Measurements from ENCODE around the gene RIPPLY1.

RIPPLY1 gene, protein sequence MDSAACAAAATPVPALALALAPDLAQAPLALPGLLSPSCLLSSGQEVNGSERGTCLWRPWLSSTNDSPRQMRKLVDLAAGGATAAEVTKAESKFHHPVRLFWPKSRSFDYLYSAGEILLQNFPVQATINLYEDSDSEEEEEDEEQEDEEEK

DNA sequence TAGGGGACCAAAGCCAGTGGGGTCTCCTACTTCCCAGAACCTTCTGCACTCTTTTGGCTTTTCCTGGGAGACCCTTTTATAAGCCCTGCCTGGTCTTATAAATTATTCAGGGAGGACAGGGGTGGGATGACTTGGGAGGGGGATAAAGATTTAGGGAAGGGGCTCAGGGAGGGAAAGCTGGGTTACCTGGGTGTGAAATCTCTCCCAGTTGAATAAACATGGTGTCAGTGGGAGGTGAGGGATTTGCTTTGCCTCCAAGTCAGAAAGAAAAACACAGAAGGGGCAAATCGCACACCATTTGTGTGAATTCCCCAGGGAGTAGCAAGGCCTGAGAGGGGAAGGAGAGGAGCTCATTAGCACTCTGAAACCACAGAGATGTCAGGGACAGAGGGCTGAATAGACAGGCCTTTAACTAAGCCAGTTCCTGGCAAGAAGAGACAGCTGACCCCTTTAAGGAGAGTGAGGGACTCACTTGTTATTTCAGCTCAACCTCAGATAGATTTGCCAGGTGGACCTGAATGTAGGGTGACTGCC is at the start of gene RIPPLY1:
Gene RIPPLY1 (minus strand): TSS at position 51 of the 534 bp plus-strand sequence. CDS start 54 bp downstream, outside the sequence.
- Histone ChIP-seq H3K9ac (ENCODE audit: insufficient read length) (no peak within 1 kb of the TSS), H3K27ac (no peak within 1 kb of the TSS), H3K4me3 (no peak within 1 kb of the TSS), H3K9me3 (ENCODE audit: low read depth, low read length) (no peaks in the 10 kb centered on the region), H3K36me3 (ENCODE audit: insufficient read depth, low read length) (no peaks in the 10 kb centered on the region)
- TF ChIP-seq EZH2 (IDR thresholded peaks at IDR 0.05) (no peak), FOXP2 (optimal IDR thresholded peaks at IDR 0.05; ENCODE audit: control extremely low read depth, extremely low read length, insufficient read depth) (no peak), POLR2AphosphoS5 (IDR thresholded peaks at IDR 0.05; ENCODE audit: borderline replicate concordance, low read depth, low read length) (no peak)
- no peak for DNase-seq (ENCODE audit: low read depth, low spot score)

DNA sequence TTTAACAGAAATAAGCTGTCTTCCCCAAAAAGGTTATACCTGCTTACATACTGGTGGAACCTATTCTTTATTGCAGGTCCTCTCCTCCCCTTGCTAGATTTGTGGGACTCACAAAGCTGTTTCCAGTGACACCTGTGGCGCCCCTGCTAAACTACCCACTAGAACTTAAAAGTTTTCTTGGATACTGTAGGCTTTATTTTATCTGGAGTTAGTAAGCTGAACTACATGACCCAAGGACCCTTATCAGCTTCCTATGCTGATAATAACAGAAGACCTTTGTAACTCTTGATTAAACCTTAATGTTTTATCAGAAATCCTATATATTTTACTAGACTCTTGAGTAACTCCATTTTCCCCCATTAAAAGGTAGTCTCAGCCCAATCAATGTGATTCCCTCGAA is 49.4 kb upstream of the RIPPLY1 start:
- H3K36me3 ChIP-seq (ENCODE audit: insufficient read depth, low read length), result no peaks in the 10 kb centered on the region; the same call in 1 of the 2 replicates
- no peak overlapping the region for H3K27ac ChIP-seq
- H3K4me3 ChIP-seq, result no peak overlapping the region
- H3K9ac ChIP-seq (ENCODE audit: insufficient read length), result no peak overlapping the region
- DNase-seq (ENCODE audit: low read depth, low spot score), result no peak
- TF ChIP-seq FOXP2 (optimal IDR thresholded peaks at IDR 0.05; ENCODE audit: control extremely low read depth, extremely low read length, insufficient read depth), result no peak
- TF ChIP-seq POLR2AphosphoS5 (IDR thresholded peaks at IDR 0.05; ENCODE audit: borderline replicate concordance, low read depth, low read length), result no peak
- no peak for TF ChIP-seq EZH2 (IDR thresholded peaks at IDR 0.05)
- H3K9me3 ChIP-seq (ENCODE audit: low read depth, low read length), result no peaks in the 10 kb centered on the region

DNA sequence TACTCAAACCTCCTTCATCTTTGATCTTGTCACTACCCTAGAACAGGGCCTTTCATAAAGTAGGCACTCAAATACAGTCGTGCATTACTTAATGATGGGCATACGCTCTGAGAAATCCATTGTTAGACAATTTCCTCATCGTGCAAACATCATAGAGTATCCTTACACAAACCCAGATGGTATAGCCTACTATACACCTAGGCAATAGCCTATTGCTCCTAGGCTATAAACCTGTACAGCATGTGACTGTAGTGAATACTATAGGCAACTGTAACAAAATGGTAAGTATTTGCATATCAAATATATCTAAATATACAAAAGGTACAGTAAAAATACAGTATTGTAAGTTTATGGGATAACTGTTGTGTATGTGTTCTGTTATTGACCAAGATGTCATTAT is 48.9 kb upstream of the RIPPLY1 start:
- H3K36me3 ChIP-seq (ENCODE audit: insufficient read depth, low read length), result no peaks in the 10 kb centered on the region; the same call in 1 of the 2 replicates
- H3K4me3 ChIP-seq, result no peak overlapping the region
- no peak overlapping the region for H3K9ac ChIP-seq (ENCODE audit: insufficient read length)
- H3K9me3 ChIP-seq (ENCODE audit: low read depth, low read length), result no peaks in the 10 kb centered on the region
- TF ChIP-seq EZH2 (IDR thresholded peaks at IDR 0.05) (no peak), POLR2AphosphoS5 (IDR thresholded peaks at IDR 0.05; ENCODE audit: borderline replicate concordance, low read depth, low read length) (no peak), FOXP2 (optimal IDR thresholded peaks at IDR 0.05; ENCODE audit: control extremely low read depth, extremely low read length, insufficient read depth) (no peak)
- H3K27ac ChIP-seq, result no peak overlapping the region
- DNase-seq (ENCODE audit: low read depth, low spot score), result no peak

DNA sequence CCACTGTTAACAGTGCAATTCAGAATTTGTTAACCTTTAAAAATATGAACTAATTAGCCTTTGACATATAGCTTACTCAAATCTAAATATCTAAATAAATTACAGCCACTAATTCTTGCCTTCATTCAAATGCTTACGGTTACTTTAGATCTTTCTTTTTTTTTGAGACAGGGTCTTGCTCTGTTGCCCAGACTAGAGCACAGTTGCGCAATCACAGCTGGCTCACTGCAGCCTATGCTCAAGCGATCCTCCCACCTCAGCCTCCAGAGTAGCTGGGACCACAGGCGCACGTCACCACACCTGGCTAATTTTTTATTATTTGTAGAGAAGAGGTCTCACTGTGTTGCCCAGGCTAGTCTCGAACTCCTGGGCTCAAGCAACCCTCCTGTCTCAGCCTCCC is 48.1 kb upstream of the RIPPLY1 start:
- DNase-seq (ENCODE audit: low read depth, low spot score), result no peak
- H3K36me3 ChIP-seq (ENCODE audit: insufficient read depth, low read length), result no peaks in the 10 kb centered on the region; the same call in 1 of the 2 replicates
- TF ChIP-seq EZH2 (IDR thresholded peaks at IDR 0.05) (no peak), POLR2AphosphoS5 (IDR thresholded peaks at IDR 0.05; ENCODE audit: borderline replicate concordance, low read depth, low read length) (no peak)

DNA sequence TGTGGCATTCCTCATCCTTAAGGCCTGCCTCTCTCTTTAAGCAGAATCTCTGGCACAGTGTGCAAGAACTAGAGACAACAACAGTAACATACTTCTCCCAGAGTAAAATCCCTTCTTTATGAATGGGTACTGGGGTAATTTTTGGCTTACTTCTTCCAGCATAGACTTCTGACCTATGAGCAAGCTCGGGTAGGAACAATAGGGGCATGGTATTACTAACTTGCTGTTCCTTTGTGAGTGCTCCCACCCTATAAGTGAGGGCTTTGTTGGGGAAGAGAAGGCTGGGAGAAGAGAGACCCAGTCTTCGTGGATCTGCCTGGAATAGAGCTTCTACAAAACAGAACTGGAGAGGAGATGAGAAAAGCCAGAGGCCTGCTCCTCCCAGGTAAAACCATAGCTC is 47.2 kb upstream of the RIPPLY1 start:
- Histone ChIP-seq H3K27ac (no peak overlapping the region), H3K9ac (ENCODE audit: insufficient read length) (no peak overlapping the region), H3K9me3 (ENCODE audit: low read depth, low read length) (no peaks in the 10 kb centered on the region), H3K36me3 (ENCODE audit: insufficient read depth, low read length) (no peaks in the 10 kb centered on the region; the same call in 1 of the 2 replicates), H3K4me3 (no peak overlapping the region)
- DNase-seq (ENCODE audit: low read depth, low spot score), result no peak
- TF ChIP-seq POLR2AphosphoS5 (IDR thresholded peaks at IDR 0.05; ENCODE audit: borderline replicate concordance, low read depth, low read length) (no peak), FOXP2 (optimal IDR thresholded peaks at IDR 0.05; ENCODE audit: control extremely low read depth, extremely low read length, insufficient read depth) (no peak), EZH2 (IDR thresholded peaks at IDR 0.05) (no peak)

More for the DNA sequence above, 48.1 kb upstream of the RIPPLY1 start:
- H3K9ac ChIP-seq (ENCODE audit: insufficient read length), result no peak overlapping the region
- no peak overlapping the region for H3K4me3 ChIP-seq
- H3K27ac ChIP-seq, result no peak overlapping the region
- no peaks in the 10 kb centered on the region for H3K9me3 ChIP-seq (ENCODE audit: low read depth, low read length)

DNA sequence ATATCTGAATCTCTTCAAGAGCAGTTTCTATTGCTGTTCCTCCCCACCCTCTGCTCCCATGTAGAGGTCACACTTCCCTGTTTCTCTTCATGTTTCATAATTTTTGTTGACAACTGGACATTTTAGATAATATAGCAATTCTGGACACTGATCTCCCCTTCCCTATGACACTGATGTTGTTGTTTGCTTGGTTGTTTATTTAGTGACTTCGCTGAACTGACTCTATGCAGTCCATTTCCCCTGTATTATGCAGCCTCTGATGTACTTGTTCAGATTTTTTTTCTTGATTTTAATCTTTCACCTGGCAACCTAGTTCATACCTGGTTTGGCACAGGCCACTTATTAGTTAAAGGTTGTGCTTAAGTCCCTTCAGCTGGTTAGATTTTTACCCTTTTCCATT is 46.2 kb upstream of the RIPPLY1 start:
- DNase-seq (ENCODE audit: low read depth, low spot score), result no peak

DNA sequence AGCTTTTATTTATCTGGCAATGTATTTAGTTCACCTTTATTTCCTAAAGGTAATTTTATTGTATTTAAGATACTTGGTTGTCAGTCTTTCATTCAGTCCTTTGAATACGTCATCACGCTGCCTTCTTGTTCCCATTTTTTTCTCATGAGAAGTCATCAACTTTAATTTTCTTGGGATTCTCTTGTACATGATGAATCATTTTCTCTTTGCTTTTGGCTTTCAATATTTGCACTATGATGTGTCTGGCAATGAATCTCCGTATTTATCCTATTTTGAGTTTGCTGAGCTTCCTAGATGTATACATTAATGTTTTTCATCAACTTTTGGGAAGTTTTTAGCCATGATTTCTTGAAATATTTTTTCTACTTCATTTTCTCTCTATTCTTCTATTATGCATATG is 45.5 kb upstream of the RIPPLY1 start:
- H3K36me3 ChIP-seq (ENCODE audit: insufficient read depth, low read length), result no peaks in the 10 kb centered on the region
- TF ChIP-seq EZH2 (IDR thresholded peaks at IDR 0.05) (no peak), POLR2AphosphoS5 (IDR thresholded peaks at IDR 0.05; ENCODE audit: borderline replicate concordance, low read depth, low read length) (no peak), FOXP2 (optimal IDR thresholded peaks at IDR 0.05; ENCODE audit: control extremely low read depth, extremely low read length, insufficient read depth) (no peak)

More for the DNA sequence above, 46.2 kb upstream of the RIPPLY1 start:
- no peak overlapping the region for H3K9ac ChIP-seq (ENCODE audit: insufficient read length)
- TF ChIP-seq FOXP2 (optimal IDR thresholded peaks at IDR 0.05; ENCODE audit: control extremely low read depth, extremely low read length, insufficient read depth), result no peak
- no peak for TF ChIP-seq POLR2AphosphoS5 (IDR thresholded peaks at IDR 0.05; ENCODE audit: borderline replicate concordance, low read depth, low read length)
- no peak for TF ChIP-seq EZH2 (IDR thresholded peaks at IDR 0.05)
- H3K27ac ChIP-seq, result no peak overlapping the region
- H3K36me3 ChIP-seq (ENCODE audit: insufficient read depth, low read length), result no peaks in the 10 kb centered on the region; the same call in 1 of the 2 replicates
- H3K4me3 ChIP-seq, result no peak overlapping the region
- no peaks in the 10 kb centered on the region for H3K9me3 ChIP-seq (ENCODE audit: low read depth, low read length)

DNA sequence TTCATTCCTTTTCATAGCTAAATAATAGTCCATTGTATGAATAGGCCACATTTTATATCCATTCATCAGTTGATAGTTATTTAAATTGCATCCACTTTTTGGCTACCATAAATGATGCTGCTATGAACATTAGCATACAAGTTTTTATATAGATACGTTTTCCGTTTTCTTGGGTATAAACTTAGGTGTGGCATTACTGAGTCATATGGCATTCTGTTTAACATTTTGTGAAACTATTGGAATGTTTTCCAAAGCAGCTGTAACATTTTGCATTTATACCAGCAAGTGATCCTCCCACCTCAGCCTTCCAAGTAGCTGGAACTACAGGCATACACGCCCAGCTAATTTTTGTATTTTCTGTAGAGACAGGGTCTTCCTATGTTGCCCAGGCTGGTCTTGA is 43.3 kb upstream of the RIPPLY1 start:
- Histone ChIP-seq H3K27ac (no peak overlapping the region), H3K4me3 (no peak overlapping the region)
- no peak for DNase-seq (ENCODE audit: low read depth, low spot score)

More for the DNA sequence above, 45.5 kb upstream of the RIPPLY1 start:
- H3K27ac ChIP-seq, result no peak overlapping the region
- no peak overlapping the region for H3K9ac ChIP-seq (ENCODE audit: insufficient read length)
- H3K4me3 ChIP-seq, result no peak overlapping the region
- no peaks in the 10 kb centered on the region for H3K9me3 ChIP-seq (ENCODE audit: low read depth, low read length)
- DNase-seq (ENCODE audit: low read depth, low spot score), result no peak

More for the DNA sequence above, 43.3 kb upstream of the RIPPLY1 start:
- TF ChIP-seq EZH2 (IDR thresholded peaks at IDR 0.05) (no peak), POLR2AphosphoS5 (IDR thresholded peaks at IDR 0.05; ENCODE audit: borderline replicate concordance, low read depth, low read length) (no peak), FOXP2 (optimal IDR thresholded peaks at IDR 0.05; ENCODE audit: control extremely low read depth, extremely low read length, insufficient read depth) (no peak)
- peaks cover 4% of the 10 kb centered on the region; the same call in 1 of the 2 replicates for H3K36me3 ChIP-seq (ENCODE audit: insufficient read depth, low read length)
- H3K9ac ChIP-seq (ENCODE audit: insufficient read length), result no peak overlapping the region
- no peaks in the 10 kb centered on the region for H3K9me3 ChIP-seq (ENCODE audit: low read depth, low read length)
